ENCODE data around the gene NEDD4. TPM values are rescaled to one million over a fixed set of nuclear protein-coding genes. Genes with fewer than 3 reads are reported as not detected.
A peak's percentile ranks its signal among the peaks of the same experiment; 100 is the strongest.

The NEDD4 gene
- total RNA-seq, 1 donor: 45.3 TPM

DNA sequence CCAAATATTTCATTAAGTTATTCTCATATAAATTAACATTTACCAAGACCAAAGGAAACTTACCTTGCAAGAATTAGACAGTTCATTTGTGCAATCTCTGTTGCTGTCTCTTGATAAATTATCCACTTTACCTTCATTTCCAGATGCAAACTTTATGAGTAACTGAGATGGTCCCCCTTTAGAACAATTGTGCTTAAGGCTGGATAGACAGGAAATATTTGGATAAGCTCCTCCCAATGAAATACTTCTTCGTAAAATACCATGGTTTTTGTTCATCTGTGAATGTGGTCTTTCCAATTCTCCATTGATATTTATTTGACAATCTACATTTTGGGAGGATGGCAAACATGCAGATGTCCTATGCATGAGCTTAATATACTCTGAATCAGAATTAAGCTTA, 78.2 kb downstream of the NEDD4 start:
- H3K4me3 ChIP-seq (ENCODE audit: low read depth, low read length): peak overlapping the region; percentile 53
- TF ChIP-seq, protein P1, sequence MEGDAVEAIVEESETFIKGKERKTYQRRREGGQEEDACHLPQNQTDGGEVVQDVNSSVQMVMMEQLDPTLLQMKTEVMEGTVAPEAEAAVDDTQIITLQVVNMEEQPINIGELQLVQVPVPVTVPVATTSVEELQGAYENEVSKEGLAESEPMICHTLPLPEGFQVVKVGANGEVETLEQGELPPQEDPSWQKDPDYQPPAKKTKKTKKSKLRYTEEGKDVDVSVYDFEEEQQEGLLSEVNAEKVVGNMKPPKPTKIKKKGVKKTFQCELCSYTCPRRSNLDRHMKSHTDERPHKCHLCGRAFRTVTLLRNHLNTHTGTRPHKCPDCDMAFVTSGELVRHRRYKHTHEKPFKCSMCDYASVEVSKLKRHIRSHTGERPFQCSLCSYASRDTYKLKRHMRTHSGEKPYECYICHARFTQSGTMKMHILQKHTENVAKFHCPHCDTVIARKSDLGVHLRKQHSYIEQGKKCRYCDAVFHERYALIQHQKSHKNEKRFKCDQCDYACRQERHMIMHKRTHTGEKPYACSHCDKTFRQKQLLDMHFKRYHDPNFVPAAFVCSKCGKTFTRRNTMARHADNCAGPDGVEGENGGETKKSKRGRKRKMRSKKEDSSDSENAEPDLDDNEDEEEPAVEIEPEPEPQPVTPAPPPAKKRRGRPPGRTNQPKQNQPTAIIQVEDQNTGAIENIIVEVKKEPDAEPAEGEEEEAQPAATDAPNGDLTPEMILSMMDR (IDR thresholded peaks at IDR 0.05; ENCODE audit: insufficient read depth, low read depth, low read length): no peak
- no peak for DNase-seq (ENCODE audit: low read depth)

DNA sequence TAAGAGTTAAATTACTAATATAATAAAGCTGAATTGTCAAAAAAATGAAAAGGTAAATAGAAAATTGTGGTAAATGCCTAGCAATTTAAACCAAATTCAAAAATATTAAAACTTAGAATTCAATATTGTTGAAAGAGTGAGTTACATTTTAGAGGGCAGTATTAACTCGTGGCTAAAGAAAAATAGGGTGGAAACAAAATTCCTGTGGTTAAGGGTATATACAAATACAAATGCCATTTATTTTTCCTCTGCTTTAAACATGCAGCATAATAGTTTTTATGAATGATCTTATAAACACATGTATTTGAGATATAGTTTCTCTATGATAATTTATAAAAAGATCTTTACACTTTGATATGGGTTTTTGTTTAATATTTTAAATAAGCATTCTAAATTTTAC, 79.0 kb downstream of the NEDD4 start:
- peak; percentile 42 for DNase-seq (ENCODE audit: low read depth)
- H3K4me3 ChIP-seq (ENCODE audit: low read depth, low read length): peak overlapping the region; percentile 53
- TF ChIP-seq, protein P1 (IDR thresholded peaks at IDR 0.05; ENCODE audit: insufficient read depth, low read depth, low read length): no peak

DNA sequence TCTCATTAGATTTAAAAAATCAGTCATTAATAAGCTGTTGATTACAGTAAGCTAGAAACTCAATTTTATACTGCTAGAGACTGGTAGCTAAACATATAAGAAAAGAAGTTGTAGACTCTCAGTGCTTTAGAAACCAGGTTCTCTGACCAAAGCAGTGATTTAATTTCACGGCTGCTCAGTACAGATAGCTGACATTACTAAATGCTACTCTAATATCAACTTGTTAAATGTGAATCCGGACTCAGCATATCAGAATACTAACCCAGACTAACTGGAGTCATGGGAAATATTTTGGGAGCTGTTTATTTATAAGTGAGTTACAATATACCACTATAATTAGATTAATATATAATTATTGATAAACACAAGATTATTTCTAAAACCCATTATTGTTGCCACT, 80.4 kb downstream of the NEDD4 start:
- TF ChIP-seq, protein P1 (IDR thresholded peaks at IDR 0.05; ENCODE audit: insufficient read depth, low read depth, low read length): no peak
- no peak for DNase-seq (ENCODE audit: low read depth)
- H3K4me3 ChIP-seq (ENCODE audit: low read depth, low read length): peak overlapping the region; percentile 53

DNA sequence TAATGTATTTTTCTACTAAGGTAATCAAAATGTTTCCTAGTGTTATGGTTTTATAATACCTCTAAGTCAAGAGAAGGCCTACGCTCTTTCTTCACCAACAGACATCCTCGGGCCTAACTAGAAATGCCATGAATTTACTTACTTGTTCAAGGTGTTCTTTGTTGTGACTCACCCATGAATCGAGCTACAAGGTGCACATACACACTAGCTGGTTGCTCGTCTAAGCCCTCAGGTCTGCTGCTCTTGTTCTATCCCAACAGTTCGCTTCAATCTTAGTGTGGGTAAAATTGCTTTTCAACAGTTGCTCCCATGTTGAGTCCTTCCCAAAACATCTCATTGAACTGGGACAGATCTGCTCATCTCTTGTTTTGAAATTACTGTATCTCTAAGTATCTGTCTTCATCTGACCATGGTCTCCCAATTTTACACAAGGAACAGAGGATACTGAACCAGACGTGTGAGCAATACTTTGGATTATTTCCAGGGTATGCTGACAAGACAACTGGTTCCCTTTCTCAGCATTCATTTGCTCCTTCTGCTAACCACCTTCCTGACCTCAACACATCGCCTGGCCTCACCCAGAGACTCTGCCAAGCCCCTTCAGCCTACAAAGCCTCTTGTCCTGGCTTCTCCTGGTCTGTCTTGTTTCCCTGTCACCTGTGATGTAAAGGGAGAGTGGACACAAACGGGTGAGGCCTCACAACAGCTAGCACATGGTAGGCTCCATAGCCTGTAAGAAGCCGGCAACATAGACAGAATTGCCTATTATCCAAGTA, 84.2 kb downstream of the NEDD4 start:
- TF ChIP-seq, protein P1 (IDR thresholded peaks at IDR 0.05; ENCODE audit: insufficient read depth, low read depth, low read length): no peak
- peak; percentile 53 for DNase-seq (ENCODE audit: low read depth)
- H3K4me3 ChIP-seq (ENCODE audit: low read depth, low read length): no peak overlapping the region

DNA sequence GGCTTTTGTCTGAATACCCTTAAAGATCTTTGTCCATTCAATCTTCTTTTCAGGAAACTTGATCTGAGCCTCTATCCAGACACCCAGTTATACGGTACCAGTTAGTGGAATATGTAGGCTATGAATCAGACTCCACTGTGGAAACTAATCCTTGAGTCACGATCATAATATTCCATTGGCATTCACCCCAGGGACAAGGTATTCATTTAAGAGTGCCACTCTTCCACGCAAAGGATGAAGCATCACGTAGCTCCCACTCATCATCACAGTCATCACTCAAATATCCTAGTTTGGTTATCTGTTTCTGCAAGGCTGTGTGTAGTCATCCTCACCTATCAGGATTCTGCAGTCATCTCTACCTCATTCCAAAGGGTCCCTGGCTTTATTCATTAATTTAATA, 85.6 kb downstream of the NEDD4 start:
- TF ChIP-seq, protein P1 (IDR thresholded peaks at IDR 0.05; ENCODE audit: insufficient read depth, low read depth, low read length): no peak
- no peak overlapping the region for H3K4me3 ChIP-seq (ENCODE audit: low read depth, low read length)
- peak; percentile 82 for DNase-seq (ENCODE audit: low read depth)

DNA sequence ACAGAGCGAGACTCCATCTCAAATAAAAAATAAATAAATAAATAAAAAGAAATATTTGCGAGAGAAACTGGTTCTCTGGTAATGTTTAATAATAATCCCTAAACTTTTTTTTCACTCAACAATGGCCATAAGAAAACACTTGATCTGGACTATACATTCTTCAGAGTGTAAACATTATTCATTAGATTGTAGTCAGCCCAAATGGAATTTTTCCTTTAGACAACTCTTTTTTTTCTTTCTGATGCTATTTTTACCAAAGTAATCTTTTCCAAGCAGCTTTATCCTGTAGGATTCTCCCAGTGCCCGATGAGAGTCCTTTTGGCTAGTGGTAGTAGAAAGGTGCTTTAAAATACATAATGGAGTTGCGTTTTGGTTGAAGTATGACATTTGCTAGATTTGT, 90.4 kb downstream of the NEDD4 start:
- TF ChIP-seq, protein P1 (IDR thresholded peaks at IDR 0.05; ENCODE audit: insufficient read depth, low read depth, low read length): no peak
- no peak for DNase-seq (ENCODE audit: low read depth)
- H3K4me3 ChIP-seq (ENCODE audit: low read depth, low read length): no peak overlapping the region

DNA sequence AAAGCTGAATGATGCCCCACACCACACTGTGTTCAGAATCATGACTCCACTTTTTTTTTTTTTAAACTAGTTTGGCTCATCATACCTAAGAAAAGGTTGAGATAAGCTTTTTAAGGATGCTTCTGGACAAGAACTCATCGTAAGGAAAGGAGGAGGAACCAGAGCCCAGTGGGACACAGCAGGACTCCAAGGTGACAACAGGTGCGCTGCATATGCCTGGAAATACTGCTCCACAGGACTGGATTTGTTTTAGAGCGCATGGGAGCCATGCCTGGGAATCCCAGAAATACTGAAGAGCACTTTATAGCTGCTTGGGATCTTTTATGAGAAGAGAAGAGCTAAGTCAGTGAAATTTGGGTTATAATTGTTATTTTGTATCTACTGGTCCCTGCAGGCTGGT, 93.4 kb downstream of the NEDD4 start:
- no peak overlapping the region for H3K4me3 ChIP-seq (ENCODE audit: low read depth, low read length)
- TF ChIP-seq, protein P1 (IDR thresholded peaks at IDR 0.05; ENCODE audit: insufficient read depth, low read depth, low read length): no peak
- DNase-seq (ENCODE audit: low read depth): no peak

Data from fibroblast of villous mesenchyme (primary cell).